GM21381 (cell line): Measurements from ENCODE around the gene TTC39A.
A peak's percentile ranks its signal among the peaks of the same experiment; 100 is the strongest.

ENCODE experiments used
- ATAC-seq: cut with Tn5 transposase; IDR thresholded peaks from one replicate; pipeline ENCODE4 v1.9.1; 2021; ENCODE audit warnings: mild to moderate bottlenecking, moderate library complexity; ENCODE audit not compliant: unreplicated experiment

TTC39A gene

GRCh38 chr1:51299185-51299885, 31.0 kb downstream of the TTC39A start:
- ATAC-seq, result no peak

GRCh38 chr1:51298322-51298705, 32.0 kb downstream of the TTC39A start:
- no peak for ATAC-seq

GRCh38 chr1:51297401-51298321, 32.7 kb downstream of the TTC39A start:
- no peak for ATAC-seq

GRCh38 chr1:51296383-51297357, 33.7 kb downstream of the TTC39A start:
- peak; percentile 61 for ATAC-seq

- ATAC-seq, result no peak
These were observed 34.4 kb downstream of the TTC39A start for GRCh38 chr1:51295926-51296325.

GRCh38 chr1:51294566-51295184, 35.7 kb downstream of the TTC39A start:
- ATAC-seq, result no peak

GRCh38 chr1:51293898-51294515, 36.4 kb downstream of the TTC39A start:
- no peak for ATAC-seq

GRCh38 chr1:51290489-51290847, 39.9 kb downstream of the TTC39A start:
- ATAC-seq, result no peak

- no peak for ATAC-seq
These were observed 40.5 kb downstream of the TTC39A start for GRCh38 chr1:51289676-51290488.

GRCh38 chr1:51288578-51288977, 41.8 kb downstream of the TTC39A start:
- no peak for ATAC-seq

- no peak for ATAC-seq
These were observed 42.4 kb downstream of the TTC39A start for GRCh38 chr1:51287966-51288365.

GRCh38 chr1:51285055-51285454, 45.3 kb downstream of the TTC39A start:
- peak; percentile 92 for ATAC-seq

- ATAC-seq, result peak; percentile 50
These were observed 45.8 kb downstream of the TTC39A start for GRCh38 chr1:51284487-51284954.

- ATAC-seq, result no peak
These were observed 46.4 kb downstream of the TTC39A start for GRCh38 chr1:51283979-51284378.

- ATAC-seq, result no peak
These were observed 47.8 kb downstream of the TTC39A start for GRCh38 chr1:51282605-51283004.

GRCh38 chr1:51281807-51282206, 48.6 kb downstream of the TTC39A start:
- no peak for ATAC-seq

- no peak for ATAC-seq
These were observed 49.9 kb downstream of the TTC39A start for GRCh38 chr1:51280321-51280978.

GRCh38 chr1:51276286-51276685, 54.1 kb downstream of the TTC39A start:
- ATAC-seq, result no peak

- ATAC-seq, result no peak
These were observed 55.7 kb downstream of the TTC39A start for GRCh38 chr1:51274676-51275075.
